WTC11 (cell line): Measurements from ENCODE around the gene GLS. TPM values are rescaled to one million over a fixed set of nuclear protein-coding genes. Genes with fewer than 3 reads are reported as not detected.

Source experiments
- ATAC-seq: fragments of 200-7000 bp; cut with Tn5 transposase; 2 replicates; pipeline ENCODE4 v1.10.0; 2021; ENCODE audit warnings: mild to moderate bottlenecking, moderate library complexity
- CTCF ChIA-PET: fragments of 300-600 bp; sonication (Branson Sonifier 250); formaldehyde crosslinking; loops from one replicate; lab custom pipeline; 2021; ENCODE audit warnings: antibody characterized with exemption; lab: Charles Lee
- POLR2A ChIA-PET: fragments of 350-600 bp; sonication (Branson Sonifier 250); formaldehyde crosslinking; loops from one replicate; lab custom pipeline; 2021; ENCODE audit warnings: antibody characterized with exemption; lab: Charles Lee
- DNase-seq: peaks from one replicate; pipeline ENCODE4 v3.0.0; 2021; ENCODE audit warnings: low spot score
- H3K27ac Mint-ChIP-seq: 2 replicates; pipeline ENCODE4 v1.8.0; 2021; ENCODE audit warnings: mixed read lengths
- H3K27me3 Mint-ChIP-seq: 2 replicates; pipeline ENCODE4 v1.8.0; 2021; ENCODE audit warnings: low read depth, mild to moderate bottlenecking, moderate library complexity, mixed read lengths
- H3K36me3 Mint-ChIP-seq: 2 replicates; pipeline ENCODE4 v1.8.0; 2021; ENCODE audit warnings: mixed read lengths
- H3K4me1 Mint-ChIP-seq: 2 replicates; pipeline ENCODE4 v1.8.0; 2022; ENCODE audit warnings: mixed read lengths
- H3K4me3 Mint-ChIP-seq: 2 replicates; pipeline ENCODE4 v1.8.0; 2021; ENCODE audit warnings: mild to moderate bottlenecking, moderate library complexity, mixed read lengths
- H3K9me3 Mint-ChIP-seq: 2 replicates; pipeline ENCODE4 v1.8.0; 2021; ENCODE audit warnings: mixed read lengths
- CREM ChIP-seq: sonication (generic); formaldehyde crosslinking; IDR thresholded peaks from 2 replicates; pipeline ENCODE4 v1.8.1; 2022; ENCODE audit warnings: mild to moderate bottlenecking, missing genetic modification reagents, moderate library complexity
- E2F5 ChIP-seq: sonication (generic); formaldehyde crosslinking; IDR thresholded peaks from 2 replicates; pipeline ENCODE4 v1.8.1; 2022; ENCODE audit warnings: mild to moderate bottlenecking, moderate library complexity, missing genetic modification reagents
- FOXJ3 ChIP-seq: sonication (generic); formaldehyde crosslinking; IDR thresholded peaks from 2 replicates; pipeline ENCODE4 v1.9.0; 2021; ENCODE audit warnings: missing genetic modification reagents, mild to moderate bottlenecking, borderline replicate concordance
- GABPB1 ChIP-seq: sonication (generic); formaldehyde crosslinking; IDR thresholded peaks from 2 replicates; pipeline ENCODE4 v1.8.1; 2023; ENCODE audit warnings: mild to moderate bottlenecking, missing genetic modification reagents
- GRHL2 ChIP-seq: fragments of 250-450 bp; sonication (Bioruptor Pico); IDR thresholded peaks from 2 replicates; pipeline ENCODE4 v1.8.0; 2022; ENCODE audit warnings: mild to moderate bottlenecking, moderate library complexity; ENCODE audit not compliant: insufficient replicate concordance, severe bottlenecking
- HMGA2 ChIP-seq: fragments of 250-450 bp; sonication (Bioruptor Pico); IDR thresholded peaks from 2 replicates; pipeline ENCODE4 v1.4.0; 2021; ENCODE audit warnings: mild to moderate bottlenecking, moderate library complexity
- MAX ChIP-seq: sonication (generic); formaldehyde crosslinking; IDR thresholded peaks from 2 replicates; pipeline ENCODE4 v1.8.0; 2022; ENCODE audit warnings: mild to moderate bottlenecking, missing genetic modification reagents
- MYBL2 ChIP-seq: sonication (generic); formaldehyde crosslinking; IDR thresholded peaks from 2 replicates; pipeline ENCODE4 v1.8.1; 2023; ENCODE audit warnings: mild to moderate bottlenecking, moderate library complexity, missing genetic modification reagents
- NR3C1 ChIP-seq: sonication (generic); formaldehyde crosslinking; conservative IDR thresholded peaks from 2 replicates; pipeline ENCODE4 v1.8.1; 2023; ENCODE audit warnings: low read depth, mild to moderate bottlenecking, missing genetic modification reagents
- SMAD3 ChIP-seq: sonication (generic); formaldehyde crosslinking; IDR thresholded peaks from 2 replicates; pipeline ENCODE4 v1.8.0; 2022; ENCODE audit warnings: missing genetic modification reagents, mild to moderate bottlenecking, borderline replicate concordance
- SMAD4 ChIP-seq: sonication (generic); formaldehyde crosslinking; IDR thresholded peaks from 2 replicates; pipeline ENCODE4 v1.8.0; 2022; ENCODE audit warnings: mild to moderate bottlenecking, missing genetic modification reagents
- TCF7 ChIP-seq: sonication (generic); formaldehyde crosslinking; IDR thresholded peaks from 2 replicates; pipeline ENCODE4 v1.8.0; 2022; ENCODE audit warnings: mild to moderate bottlenecking, low read depth, missing genetic modification reagents, moderate library complexity
- TEAD1 ChIP-seq: sonication (generic); formaldehyde crosslinking; IDR thresholded peaks from 2 replicates; pipeline ENCODE4 v1.8.0; 2022; ENCODE audit warnings: mild to moderate bottlenecking, missing genetic modification reagents
- USF1 ChIP-seq: sonication (generic); formaldehyde crosslinking; IDR thresholded peaks from 2 replicates; pipeline ENCODE4 v1.8.0; 2022; ENCODE audit warnings: mild to moderate bottlenecking, missing genetic modification reagents
- ZNF671 ChIP-seq: fragments of 250-450 bp; sonication (Bioruptor Pico); IDR thresholded peaks from 2 replicates; pipeline ENCODE4 v1.8.0; 2021; ENCODE audit warnings: mild to moderate bottlenecking
- ZSCAN18 ChIP-seq: fragments of 250-450 bp; sonication (Bioruptor Pico); IDR thresholded peaks from 2 replicates; pipeline ENCODE4 v2.1.2; 2022; ENCODE audit warnings: mild to moderate bottlenecking, moderate library complexity
- total RNA-seq: library from RNA; stranded (reverse); gene quantifications from 3 replicates; pipeline ENCODE4 v1.2.3, GENCODE V29; 2021
- TF ChIP-seq, protein P1 (sequence below): fragments of 250-450 bp; sonication (Bioruptor Pico); IDR thresholded peaks from 2 replicates; pipeline ENCODE4 v1.9.0; 2021; ENCODE audit warnings: mild to moderate bottlenecking, borderline replicate concordance
- TF ChIP-seq, protein P2 (sequence below): fragments of 250-450 bp; sonication (Bioruptor Pico); IDR thresholded peaks from 2 replicates; pipeline ENCODE4 v1.9.0; 2021; ENCODE audit warnings: moderate library complexity, mild to moderate bottlenecking, inconsistent platforms, borderline replicate concordance
- TF ChIP-seq, protein P3 (sequence below): sonication (generic); formaldehyde crosslinking; IDR thresholded peaks from 2 replicates; pipeline ENCODE4 v1.8.1; 2023; ENCODE audit warnings: mild to moderate bottlenecking, missing genetic modification reagents, moderate library complexity

The GLS gene
- total RNA-seq, 1 experiment from 2014 or later: 115 TPM

DNA sequence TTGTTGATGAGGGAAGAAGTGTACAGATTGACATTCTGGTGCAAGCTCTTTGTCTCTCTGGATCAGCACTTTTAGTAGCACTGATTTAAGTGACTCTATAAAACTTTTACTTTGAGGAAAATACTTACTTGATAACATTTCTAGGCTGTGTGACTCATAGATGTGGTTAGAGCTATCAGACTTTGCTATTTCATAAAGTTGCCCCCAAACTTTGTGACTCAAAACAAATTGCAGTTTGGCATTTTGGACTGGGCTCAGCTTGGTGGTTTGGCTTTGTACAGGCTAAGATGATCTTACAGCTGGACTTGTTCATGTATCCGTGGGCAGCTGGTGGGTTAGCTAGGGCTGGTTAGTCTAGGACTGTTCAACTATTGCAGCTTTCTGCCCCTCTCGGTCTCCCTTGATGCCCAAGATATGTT is 42.1 kb upstream of the GLS start:
- TF ChIP-seq SMAD3 (no peak), MAX (CRISPR knock-in tag) (no peak), GRHL2 (no peak), CREM (CRISPR knock-in tag) (no peak), MYBL2 (CRISPR knock-in tag) (no peak), ZSCAN18 (CRISPR knock-in tag) (no peak), E2F5 (no peak), TCF7 (no peak), USF1 (no peak), NR3C1 (CRISPR knock-in tag) (no peak)
- TF ChIP-seq, protein P1, sequence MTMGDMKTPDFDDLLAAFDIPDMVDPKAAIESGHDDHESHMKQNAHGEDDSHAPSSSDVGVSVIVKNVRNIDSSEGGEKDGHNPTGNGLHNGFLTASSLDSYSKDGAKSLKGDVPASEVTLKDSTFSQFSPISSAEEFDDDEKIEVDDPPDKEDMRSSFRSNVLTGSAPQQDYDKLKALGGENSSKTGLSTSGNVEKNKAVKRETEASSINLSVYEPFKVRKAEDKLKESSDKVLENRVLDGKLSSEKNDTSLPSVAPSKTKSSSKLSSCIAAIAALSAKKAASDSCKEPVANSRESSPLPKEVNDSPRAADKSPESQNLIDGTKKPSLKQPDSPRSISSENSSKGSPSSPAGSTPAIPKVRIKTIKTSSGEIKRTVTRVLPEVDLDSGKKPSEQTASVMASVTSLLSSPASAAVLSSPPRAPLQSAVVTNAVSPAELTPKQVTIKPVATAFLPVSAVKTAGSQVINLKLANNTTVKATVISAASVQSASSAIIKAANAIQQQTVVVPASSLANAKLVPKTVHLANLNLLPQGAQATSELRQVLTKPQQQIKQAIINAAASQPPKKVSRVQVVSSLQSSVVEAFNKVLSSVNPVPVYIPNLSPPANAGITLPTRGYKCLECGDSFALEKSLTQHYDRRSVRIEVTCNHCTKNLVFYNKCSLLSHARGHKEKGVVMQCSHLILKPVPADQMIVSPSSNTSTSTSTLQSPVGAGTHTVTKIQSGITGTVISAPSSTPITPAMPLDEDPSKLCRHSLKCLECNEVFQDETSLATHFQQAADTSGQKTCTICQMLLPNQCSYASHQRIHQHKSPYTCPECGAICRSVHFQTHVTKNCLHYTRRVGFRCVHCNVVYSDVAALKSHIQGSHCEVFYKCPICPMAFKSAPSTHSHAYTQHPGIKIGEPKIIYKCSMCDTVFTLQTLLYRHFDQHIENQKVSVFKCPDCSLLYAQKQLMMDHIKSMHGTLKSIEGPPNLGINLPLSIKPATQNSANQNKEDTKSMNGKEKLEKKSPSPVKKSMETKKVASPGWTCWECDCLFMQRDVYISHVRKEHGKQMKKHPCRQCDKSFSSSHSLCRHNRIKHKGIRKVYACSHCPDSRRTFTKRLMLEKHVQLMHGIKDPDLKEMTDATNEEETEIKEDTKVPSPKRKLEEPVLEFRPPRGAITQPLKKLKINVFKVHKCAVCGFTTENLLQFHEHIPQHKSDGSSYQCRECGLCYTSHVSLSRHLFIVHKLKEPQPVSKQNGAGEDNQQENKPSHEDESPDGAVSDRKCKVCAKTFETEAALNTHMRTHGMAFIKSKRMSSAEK (CRISPR knock-in tag): no peak
- TF ChIP-seq, protein P2, sequence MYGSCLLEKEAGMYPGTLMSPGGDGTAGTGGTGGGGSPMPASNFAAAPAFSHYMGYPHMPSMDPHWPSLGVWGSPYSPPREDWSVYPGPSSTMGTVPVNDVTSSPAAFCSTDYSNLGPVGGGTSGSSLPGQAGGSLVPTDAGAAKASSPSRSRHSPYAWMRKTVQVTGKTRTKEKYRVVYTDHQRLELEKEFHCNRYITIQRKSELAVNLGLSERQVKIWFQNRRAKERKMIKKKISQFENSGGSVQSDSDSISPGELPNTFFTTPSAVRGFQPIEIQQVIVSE (CRISPR knock-in tag): no peak
- TF ChIP-seq, all 79 proteins: peak for 0
- Mint-ChIP-seq H3K36me3 (no peaks in the 10 kb centered on the region), H3K9me3 (no peaks in the 10 kb centered on the region), H3K4me3 (no peak overlapping the region), H3K27ac (no peak overlapping the region), H3K4me1 (peaks cover 10% of the 10 kb centered on the region), H3K27me3 (no peaks in the 10 kb centered on the region)
- CTCF ChIA-PET: interaction anchor here (0.6 kb wide), 1 partner anchor 69 kb away, joined by 4 read pairs; no protein-coding TSS in a partner anchor
- no peak for DNase-seq
- POLR2A ChIA-PET: no interaction called here
- ATAC-seq: no peak

DNA sequence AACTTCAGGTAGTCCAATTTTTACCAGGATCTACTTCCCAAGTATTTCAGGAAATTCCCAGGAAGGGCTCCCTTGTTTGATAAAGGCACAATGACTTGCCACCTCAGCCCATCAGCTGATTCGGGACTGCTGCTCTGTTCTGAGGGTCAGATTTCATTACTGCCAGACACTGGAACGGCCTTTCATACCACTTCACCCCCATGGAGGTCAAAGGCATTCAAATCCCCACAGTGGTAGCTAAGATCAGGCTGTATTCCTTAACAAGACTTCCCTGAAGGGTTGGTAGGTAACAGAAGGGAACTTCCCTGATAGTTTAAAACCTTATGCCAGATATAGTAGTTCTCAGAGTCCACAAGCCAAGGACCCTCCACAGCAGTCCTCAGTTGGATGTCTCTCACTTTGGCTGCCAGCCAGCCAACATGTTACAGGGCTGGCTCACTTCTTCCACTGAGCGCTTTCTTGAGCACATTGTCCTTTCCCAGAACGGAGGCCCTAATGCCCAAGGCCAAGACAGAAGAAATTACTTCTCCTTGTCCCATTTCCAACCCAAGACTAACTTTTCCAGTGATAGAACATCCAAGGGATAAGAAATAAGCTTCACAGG is 40.0 kb upstream of the GLS start:
- H3K4me3 Mint-ChIP-seq: no peak overlapping the region
- TF ChIP-seq, protein P1 (CRISPR knock-in tag): no peak
- TF ChIP-seq TEAD1 (CRISPR knock-in tag): no peak
- TF ChIP-seq GABPB1 (CRISPR knock-in tag): no peak
- TF ChIP-seq, protein P3, sequence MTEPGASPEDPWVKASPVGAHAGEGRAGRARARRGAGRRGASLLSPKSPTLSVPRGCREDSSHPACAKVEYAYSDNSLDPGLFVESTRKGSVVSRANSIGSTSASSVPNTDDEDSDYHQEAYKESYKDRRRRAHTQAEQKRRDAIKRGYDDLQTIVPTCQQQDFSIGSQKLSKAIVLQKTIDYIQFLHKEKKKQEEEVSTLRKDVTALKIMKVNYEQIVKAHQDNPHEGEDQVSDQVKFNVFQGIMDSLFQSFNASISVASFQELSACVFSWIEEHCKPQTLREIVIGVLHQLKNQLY: no peak
- no peak for TF ChIP-seq ZNF671 (CRISPR knock-in tag)
- no peak for TF ChIP-seq FOXJ3 (CRISPR knock-in tag)
- no peak for TF ChIP-seq SMAD4 (CRISPR knock-in tag)
- no peak for TF ChIP-seq HMGA2 (CRISPR knock-in tag)

More for the DNA sequence above, 40.0 kb upstream of the GLS start:
- DNase-seq (no peak), ATAC-seq (peak; percentile 73)
- H3K9me3 Mint-ChIP-seq: no peaks in the 10 kb centered on the region
- no peaks in the 10 kb centered on the region for H3K36me3 Mint-ChIP-seq
- H3K27ac Mint-ChIP-seq: no peak overlapping the region
- peaks cover 10% of the 10 kb centered on the region for H3K4me1 Mint-ChIP-seq
- POLR2A ChIA-PET: no interaction called here
- H3K27me3 Mint-ChIP-seq: no peaks in the 10 kb centered on the region
- CTCF ChIA-PET: interaction anchor here (0.6 kb wide), 1 partner anchor 9 kb away, joined by 3 read pairs; no protein-coding TSS in a partner anchor
